Gastrocnemius medialis (tissue), 4 donors: ENCODE data around the gene BRCA2.

Source experiments
- CTCF ChIP-seq, 5 experiments: fragments of 450-650 bp in 3 of 5; fragments of 200-600 bp in 2 of 5; sonication (generic) in 2 of 5; IDR thresholded peaks in 4 of 5; conservative IDR thresholded peaks in 1 of 5; 1 replicate in 4 of 5; 2 replicates in 1 of 5; pipeline ENCODE4 v1.5.1; 2016 to 2019; ENCODE audit warnings: antibody characterized with exemption in 5 of 5, mild to moderate bottlenecking in 3 of 5, moderate library complexity in 3 of 5
- POLR2A ChIP-seq, 2 donors: fragments of 450-650 bp; IDR thresholded peaks; one replicate each; pipeline ENCODE4 v1.6.1; 2017; ENCODE audit warnings: antibody characterized with exemption in 2 of 2, mild to moderate bottlenecking in 2 of 2, moderate library complexity in 2 of 2

GRCh38 chr13:32340914-32341313 is 25.6 kb downstream of the BRCA2 start:
- TF ChIP-seq CTCF (IDR thresholded peaks at IDR 0.05 in 4 of 5, conservative IDR thresholded peaks at IDR 0.05 in 1 of 5) (no peak), POLR2A (IDR thresholded peaks at IDR 0.05) (no peak)
